Myocyte (in vitro differentiated cells): ENCODE data around the gene INPP5F. TPM values are rescaled to one million over a fixed set of nuclear protein-coding genes. Genes with fewer than 3 reads are reported as not detected.

Experiments
- DNase-seq: peaks from one replicate; pipeline ENCODE4 v3.0.0-alpha.2; 2012; ENCODE audit warnings: low read depth
- polyA plus RNA-seq: library from polyadenylated mRNA; unstranded; fragments of >200 nt; gene quantifications from one replicate; pipeline ENCODE4 v1.2.1, GENCODE V29; 2012; ENCODE audit warnings: missing spikeins
- total RNA-seq: library from RNA; depleted of rRNA; stranded (reverse); fragments of >200 nt; gene quantifications from 2 replicates; pipeline ENCODE4 v1.2.3, GENCODE V29; 2014

The INPP5F gene
- total RNA-seq, result 11.4 and 34.9 TPM in 2 replicates
- 10.3 TPM for polyA plus RNA-seq

- peak; percentile 99 for DNase-seq
These were observed at the start of gene INPP5F for GRCh38 chr10:119725828-119726675. Gene INPP5F (plus strand): TSS chr10:119726050. CDS start chr10:119726263, 213 bp downstream.

- no peak for DNase-seq
These were observed 48.7 kb upstream of the INPP5F start for GRCh38 chr10:119677126-119677525.

GRCh38 chr10:119677904-119678755, 47.7 kb upstream of the INPP5F start:
- DNase-seq, result peak; percentile 56

GRCh38 chr10:119679480-119679829, 46.4 kb upstream of the INPP5F start:
- DNase-seq, result peak; percentile 65

GRCh38 chr10:119680050-119680449, 45.8 kb upstream of the INPP5F start:
- peak; percentile 47 for DNase-seq

GRCh38 chr10:119680650-119681081, 45.2 kb upstream of the INPP5F start:
- peak; percentile 94 for DNase-seq

DNA sequence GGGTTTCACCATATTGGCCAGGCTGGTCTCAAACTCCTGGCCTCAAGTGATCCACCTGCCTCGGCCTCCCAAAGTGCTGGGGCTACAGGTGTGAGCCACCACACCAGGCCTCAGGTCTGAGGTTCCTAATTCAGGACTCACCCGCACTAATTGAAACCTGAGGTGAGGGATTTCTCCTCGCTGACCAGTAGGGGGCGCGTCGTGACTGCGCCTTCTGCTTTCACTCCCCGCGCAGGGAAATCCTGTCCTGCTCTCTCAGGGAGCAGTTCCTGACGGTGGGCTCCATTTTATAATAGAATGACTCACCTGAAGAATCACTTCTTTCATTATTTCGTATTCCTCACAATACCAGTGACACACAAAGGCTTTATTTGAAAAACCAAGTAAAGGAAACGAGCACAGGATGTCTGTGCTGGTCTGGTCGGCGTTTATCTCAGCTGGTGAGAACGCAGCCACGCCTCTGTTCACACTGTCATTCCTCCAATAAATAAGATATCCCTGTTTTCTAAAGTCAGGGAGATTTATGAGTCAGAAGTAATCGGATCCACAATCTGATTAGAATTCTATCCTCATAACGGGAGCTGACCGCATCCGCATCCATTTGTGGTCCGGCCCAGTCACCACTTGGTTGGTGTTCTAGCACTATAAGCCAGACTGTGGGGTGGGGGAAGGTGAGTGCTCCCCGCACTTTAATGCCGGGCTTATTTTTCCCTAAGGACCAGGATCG, 39.2 kb upstream of the INPP5F start:
- DNase-seq, result peak; percentile 82

DNA sequence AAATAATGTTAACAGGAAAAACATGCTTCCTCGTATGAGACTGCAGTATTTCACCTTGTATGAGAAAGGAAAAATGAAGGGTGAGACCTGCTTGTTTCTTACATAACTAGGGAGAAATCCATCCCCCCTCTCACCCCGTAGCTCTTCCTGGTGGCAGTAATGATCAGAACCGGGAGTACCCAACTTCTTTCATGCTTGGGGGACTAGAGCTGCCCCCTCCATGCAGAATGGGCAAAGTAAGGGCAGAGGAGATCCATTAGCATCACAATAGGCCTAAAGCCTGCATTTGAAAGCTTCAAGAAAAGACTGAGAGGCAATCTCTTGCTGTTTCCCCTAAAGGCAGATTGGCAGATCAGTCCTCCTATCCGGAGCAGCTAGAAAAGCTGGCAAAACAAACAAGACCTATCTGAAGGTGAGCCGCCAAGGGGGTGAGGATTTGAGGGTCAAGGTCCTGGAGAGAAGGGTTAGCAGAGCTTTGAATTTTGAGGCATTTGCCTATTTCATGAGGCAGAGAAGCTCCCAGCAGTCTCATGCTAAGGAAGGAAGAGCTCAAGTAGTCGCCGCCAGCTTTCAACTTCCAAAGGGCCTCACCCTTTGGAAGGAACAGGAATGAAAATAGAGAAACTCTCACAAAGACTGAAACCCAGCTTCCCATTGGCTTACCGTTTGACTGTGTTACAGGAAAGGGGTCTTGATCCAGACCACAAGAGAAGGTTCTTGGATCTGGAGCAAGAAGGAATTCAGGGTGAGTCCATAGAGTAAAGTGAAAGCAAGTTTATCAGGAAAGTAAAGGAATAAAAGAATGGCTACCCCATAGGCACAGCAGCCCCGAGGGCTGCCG, 38.4 kb upstream of the INPP5F start:
- no peak for DNase-seq

DNA sequence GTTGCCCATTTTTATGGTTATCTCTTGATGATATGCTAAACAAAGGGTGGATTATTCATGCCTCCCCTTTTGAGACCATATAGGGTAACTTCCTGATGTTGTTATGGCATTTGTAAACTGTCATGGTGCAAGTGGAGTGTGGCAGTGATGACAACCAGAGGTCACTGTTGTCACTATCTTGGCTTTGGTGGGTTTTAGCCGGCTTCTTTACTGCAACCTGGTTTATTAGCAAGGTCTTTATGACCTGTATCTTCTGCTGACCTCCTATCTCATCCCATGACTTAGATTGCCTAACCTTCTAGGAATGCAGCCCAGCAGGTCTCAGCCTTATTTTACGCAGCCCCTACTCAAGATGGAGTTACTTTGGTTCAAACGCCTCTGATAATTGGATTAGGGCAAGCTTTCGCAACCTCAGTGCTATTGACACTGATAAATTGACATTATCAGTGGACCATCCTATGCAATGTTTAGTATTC, 37.8 kb upstream of the INPP5F start:
- DNase-seq, result no peak

GRCh38 chr10:119689016-119689580, 36.8 kb upstream of the INPP5F start:
- no peak for DNase-seq

DNA sequence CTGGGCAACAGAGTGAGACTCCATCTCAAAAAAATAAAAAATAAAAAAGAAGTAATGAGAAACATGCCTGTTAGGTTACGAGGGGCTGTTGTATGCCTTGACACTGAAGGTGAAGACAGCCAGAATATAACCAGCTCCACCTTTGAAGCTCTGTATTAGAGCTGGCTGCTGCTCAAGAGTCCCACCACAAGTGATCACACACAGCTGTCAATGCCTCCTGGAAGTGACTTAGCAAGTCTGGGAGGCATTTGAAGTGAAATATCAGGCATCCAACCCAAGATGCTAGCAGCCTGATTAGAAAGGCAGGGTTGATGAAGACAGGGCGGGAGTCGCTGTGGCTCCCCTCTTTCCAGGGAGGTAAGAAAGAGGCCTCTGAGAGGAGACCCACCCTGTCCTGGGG, 34.1 kb upstream of the INPP5F start:
- DNase-seq, result peak; percentile 63

- DNase-seq, result peak; percentile 81
These were observed 32.4 kb upstream of the INPP5F start for GRCh38 chr10:119693262-119693957.

- DNase-seq, result peak; percentile 88
These were observed 31.2 kb upstream of the INPP5F start for GRCh38 chr10:119694608-119695007.

DNA sequence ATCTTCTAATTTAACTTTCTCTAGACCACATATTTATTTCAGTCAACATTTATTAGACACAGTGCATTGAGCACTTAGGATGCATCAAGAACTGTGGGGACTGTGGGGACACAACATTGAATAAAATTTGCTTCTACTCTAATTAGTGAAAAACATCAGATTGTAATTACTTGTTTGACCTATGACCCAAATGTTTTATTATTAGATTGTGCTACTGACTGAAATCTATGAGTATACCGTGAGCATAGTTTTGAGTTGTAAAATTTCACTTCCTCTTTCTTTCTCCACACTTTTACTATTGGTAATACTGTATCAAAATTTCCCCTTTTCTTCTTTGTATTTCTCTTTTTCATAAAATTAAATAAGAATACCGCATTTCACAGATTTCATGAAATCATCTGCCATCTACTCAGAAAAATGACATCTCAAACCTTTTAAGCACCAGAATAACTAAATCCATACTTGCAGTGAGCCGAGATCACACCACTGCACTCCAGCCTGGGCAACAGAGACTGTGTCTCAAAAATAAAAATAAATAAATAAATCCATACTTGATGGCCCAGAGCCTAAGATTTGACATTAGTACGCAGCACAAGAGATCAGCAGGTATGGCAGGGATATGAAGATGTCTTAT, 25.4 kb upstream of the INPP5F start:
- no peak for DNase-seq

- DNase-seq, result no peak
These were observed 24.0 kb upstream of the INPP5F start for GRCh38 chr10:119701861-119702260.

- no peak for DNase-seq
These were observed 23.3 kb upstream of the INPP5F start for GRCh38 chr10:119702583-119702982.

GRCh38 chr10:119703903-119704508, 21.8 kb upstream of the INPP5F start:
- no peak for DNase-seq

DNA sequence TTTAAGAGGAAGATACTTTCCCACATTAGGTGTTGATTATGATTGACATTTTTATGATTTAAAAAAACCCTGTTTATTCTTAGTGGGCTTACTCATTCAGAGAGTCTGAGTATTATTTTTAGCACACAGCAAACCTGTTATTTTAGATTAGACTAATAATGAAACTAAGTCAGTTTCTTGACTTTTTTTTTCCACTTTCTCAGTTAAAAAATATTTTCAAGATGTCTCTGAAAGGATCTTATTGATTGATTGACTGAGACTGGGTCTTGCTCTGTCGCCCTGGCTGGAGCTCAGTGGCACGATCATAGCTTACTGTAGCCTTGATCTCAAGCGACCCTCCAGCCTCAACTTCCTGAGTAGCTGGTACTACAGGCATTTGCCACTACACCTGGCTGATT, 20.4 kb upstream of the INPP5F start:
- no peak for DNase-seq
